Iris pigment epithelial cell (primary cell): Measurements from ENCODE around the gene NPPB.

Experiments
- DNase-seq: peaks from one replicate; pipeline ENCODE4 v3.0.0-alpha.2; 2011; ENCODE audit warnings: low read depth

Gene NPPB

GRCh38 chr1:11880911-11881748 lies 22.4 kb upstream of the NPPB start:
- no peak for DNase-seq

GRCh38 chr1:11880181-11880575 lies 21.4 kb upstream of the NPPB start:
- no peak for DNase-seq

DNA sequence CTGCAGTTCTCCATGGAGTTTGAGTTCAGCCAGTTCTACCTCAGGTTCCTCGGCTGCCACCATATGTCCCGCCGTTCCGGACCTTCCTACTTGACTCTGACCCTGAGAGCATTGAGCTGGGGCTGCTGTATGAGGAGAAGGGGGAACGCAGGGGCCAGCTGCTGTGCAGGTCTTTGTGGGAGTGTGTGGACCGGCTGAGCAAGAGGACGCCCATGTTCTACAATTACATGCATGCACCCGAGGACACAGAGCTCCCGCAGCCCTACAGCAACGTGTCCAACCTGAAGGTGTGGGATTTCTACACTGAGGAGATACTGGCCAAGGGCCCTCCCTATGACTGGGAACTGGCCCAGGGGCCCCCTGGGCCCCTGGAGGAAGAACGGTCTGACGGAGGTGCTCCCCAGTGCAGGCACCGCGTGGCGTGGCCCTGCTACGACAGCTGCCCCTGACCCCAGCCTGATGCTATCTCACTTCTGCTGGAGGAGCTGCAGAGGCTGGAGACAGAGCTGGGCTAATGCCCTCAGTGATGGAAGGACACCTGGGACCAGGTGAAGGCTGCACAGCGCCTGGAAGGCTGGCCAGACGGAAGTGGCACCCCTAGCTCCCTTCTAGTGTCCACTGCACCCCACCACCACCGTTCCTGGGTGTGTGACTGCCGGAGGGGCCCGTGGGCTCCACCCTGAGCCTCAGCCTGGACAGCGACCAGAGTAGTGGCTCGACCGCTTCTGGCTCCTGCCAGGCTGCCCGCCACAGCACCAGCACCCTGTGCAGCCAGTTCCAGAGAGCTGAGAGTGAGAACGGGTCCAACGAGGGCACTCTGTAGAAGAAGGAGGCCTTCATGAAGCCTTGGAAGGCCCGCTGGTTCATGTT lies 20.8 kb upstream of the NPPB start:
- no peak for DNase-seq

- DNase-seq = no peak
Observed at GRCh38 chr1:11878891-11879190, 20.1 kb upstream of the NPPB start.

GRCh38 chr1:11878081-11878890 lies 19.5 kb upstream of the NPPB start:
- no peak for DNase-seq

DNA sequence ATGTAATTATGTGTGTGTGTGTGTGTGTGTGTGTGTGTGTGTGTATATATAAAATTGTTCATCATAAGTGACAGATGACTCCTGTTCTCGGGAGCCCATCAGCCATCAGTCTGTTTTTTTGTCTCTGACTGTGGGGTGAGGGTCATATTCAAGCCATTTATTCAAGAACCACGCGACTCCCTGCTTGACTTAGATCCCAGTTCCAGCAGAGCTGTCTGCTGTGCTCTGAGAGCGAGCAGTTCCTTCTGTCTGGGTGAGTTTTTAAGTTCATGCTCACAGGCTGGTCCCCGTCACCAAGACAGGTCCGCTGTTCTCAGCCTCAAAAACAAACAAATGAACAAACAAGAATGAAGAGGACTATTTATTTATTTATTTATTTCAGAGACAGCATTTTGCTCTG lies 18.3 kb upstream of the NPPB start:
- no peak for DNase-seq

- DNase-seq = no peak
Observed at GRCh38 chr1:11875094-11875493, 16.3 kb upstream of the NPPB start.

DNA sequence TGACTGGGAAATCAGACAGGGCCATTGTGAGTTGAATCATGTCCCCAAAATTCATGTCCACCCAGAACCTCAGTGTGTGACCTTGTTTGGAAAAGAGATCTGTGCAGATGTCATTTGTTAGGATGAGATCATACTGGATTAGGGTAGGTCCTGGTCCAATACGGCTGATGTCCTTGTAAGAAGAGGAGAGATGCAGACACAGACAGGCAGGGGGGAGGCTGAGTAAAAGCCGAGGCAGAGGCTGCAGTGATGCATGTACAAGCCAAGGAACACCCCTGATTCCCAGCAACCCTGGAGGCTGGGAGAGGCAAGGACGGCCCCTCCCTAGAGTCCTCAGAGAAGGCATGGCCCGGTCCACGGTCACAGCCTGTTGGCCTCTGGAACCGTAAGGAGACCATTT lies 15.9 kb upstream of the NPPB start:
- DNase-seq = no peak

DNA sequence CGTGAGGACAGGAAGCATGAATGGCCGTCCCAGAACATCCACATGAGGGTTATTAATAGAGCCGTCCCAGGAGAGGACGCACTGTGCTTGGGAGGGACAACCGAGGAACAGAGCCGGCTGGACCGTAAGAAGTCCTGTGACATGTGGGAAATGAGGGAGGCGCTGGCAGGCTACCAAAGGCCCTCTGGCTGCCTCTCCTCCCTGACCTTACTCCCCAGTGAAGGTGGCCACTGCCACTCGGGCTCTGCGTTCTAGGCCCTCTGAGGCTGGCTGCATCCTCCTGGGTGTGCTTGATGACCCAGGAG lies 15.5 kb upstream of the NPPB start:
- DNase-seq = no peak

GRCh38 chr1:11873395-11874257 lies 14.9 kb upstream of the NPPB start:
- DNase-seq = no peak

GRCh38 chr1:11872545-11872944 lies 13.8 kb upstream of the NPPB start:
- no peak for DNase-seq

GRCh38 chr1:11869650-11870207 lies 11.0 kb upstream of the NPPB start:
- DNase-seq = no peak

- DNase-seq = no peak
Observed at GRCh38 chr1:11869104-11869503, 10.4 kb upstream of the NPPB start.

DNA sequence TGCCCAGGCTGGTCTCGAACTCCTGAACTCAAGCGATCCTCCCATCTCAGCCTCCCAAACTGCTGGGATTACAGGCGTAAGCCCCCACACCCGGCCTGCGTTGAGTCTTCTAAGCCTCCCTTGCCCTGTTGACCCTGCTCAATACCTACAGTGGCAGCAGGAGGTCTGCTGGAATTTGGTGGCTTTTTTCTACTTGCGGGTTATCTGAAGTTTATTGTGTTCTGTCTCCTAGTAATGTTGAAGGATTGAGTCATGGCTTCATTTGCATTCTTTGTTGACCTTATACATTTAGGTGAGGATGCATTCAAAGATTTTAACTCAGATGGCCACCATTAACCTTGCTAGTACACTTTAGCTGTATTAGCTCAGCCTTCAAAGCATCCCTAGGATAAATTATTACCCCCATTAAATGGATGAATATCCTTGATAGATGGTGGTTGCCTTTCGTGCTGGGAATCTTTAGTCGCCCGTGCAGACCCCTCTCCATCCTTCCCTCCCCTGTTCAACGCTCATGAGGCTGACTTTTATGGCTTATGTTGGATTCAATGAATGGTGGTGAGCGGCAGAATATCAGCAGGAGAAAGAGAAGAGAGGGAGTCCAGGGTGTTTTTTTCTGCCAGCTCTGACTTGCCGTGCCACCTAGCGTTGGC lies 9.7 kb upstream of the NPPB start:
- DNase-seq = no peak

DNA sequence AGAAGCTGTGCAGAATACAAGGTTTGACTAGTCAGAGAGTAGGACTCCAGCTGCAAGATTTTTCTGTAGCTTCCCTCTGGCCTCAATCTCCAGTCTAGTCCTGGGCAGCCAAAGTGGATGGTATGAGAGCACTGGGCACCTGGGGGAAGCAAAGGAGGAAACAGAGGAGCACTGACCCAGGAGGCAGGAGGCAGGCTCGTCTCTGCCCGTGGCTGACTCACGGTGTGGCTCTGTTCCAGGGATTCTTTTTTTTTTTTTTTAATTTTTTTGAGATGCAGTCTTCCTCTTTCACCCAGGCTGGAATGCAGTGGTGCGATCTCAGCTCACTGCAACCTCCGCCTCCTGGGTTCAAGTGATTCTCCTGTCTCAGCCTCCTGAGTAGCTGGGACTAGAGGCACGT lies 4.1 kb upstream of the NPPB start:
- peak; percentile 19 for DNase-seq

DNA sequence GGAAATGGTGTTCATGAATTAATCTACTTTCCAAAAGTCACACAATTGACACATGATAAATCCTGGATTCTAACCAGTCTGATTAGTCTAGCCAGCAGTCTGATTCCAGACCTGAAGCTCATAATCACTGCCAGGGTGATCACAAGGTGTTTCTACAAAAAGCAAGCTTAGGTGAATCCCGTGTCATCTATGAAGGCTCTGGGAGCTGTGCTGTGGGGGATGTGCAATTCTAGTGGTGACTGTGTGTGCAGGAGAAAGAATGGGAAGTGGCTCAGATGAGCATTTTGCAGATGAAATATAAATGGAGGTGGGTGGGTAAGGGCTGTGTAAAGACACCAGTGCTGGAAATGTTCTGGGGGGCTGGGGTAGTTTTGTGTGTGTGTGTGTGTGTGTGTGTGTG lies 1.8 kb upstream of the NPPB start:
- no peak for DNase-seq

GRCh38 chr1:11860083-11860482 lies 1.3 kb upstream of the NPPB start:
- no peak for DNase-seq

DNA sequence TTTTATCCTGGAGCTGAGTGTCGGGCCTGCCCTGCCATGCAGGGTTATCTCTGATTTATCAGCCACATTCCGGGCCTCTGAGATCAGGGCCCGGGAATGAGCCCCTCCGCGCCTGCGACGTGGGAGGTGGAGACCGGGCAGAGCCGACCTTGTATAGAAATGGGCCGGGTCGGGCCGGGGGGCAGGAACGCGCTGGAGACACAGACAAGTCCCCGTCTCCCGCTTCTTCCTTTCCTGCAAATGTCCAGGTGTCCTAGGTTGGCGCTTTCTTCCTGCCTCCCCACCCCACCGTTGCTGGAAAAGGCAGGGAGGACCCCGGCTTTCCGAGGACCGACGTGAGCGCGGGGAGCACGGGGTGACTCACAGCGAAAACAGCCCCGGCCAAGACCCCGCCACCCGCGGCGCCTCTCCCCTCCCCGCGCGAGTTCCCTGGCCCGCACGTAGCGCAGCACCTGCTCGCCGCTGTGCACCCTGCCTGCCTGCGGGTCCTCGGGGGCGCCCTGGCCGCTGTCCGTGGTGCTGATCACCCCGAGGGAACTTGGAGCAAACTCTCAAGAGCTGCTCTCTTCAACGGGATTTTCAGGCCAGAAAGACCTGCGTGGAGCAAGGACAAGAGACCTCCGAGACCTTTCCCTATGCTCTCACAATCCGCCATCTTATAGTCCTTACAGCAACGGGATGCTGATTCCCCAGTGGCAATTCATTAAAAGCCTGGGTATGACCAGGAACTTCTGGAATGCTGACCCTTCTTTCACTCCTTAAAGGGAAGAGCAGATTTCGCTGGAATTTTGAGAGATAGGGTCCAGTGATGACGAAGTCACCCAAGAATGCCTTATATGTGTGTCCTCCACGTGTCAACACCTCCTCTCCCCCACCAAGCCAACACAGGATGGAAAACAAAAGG lies 475 bp upstream of the NPPB start:
- DNase-seq = peak; percentile 52

- DNase-seq = no peak
Observed at GRCh38 chr1:11858158-11858557, 587 bp downstream of the NPPB start.
